ENCODE measurements around the gene EFL1.

DNA sequence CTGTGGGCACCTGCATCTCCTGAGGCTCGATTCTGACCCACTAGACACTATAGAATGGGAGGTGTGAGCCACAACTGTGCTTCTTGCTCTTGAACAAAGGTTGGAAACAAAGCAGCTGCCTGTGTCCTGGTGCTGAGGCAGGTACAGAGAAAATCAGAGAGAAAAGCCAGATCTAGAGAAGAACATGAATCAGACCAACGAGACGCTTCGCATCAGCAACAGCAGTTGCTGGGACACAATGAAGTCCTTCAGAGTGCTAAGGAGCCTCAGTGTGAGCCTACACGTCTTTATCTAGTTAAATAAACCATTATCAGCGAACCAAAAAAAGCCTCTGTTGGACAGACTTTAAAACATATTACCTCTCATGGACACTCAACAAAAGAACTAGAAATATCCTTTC lies 130.4 kb downstream of the EFL1 start:
- TF ChIP-seq, protein P1, sequence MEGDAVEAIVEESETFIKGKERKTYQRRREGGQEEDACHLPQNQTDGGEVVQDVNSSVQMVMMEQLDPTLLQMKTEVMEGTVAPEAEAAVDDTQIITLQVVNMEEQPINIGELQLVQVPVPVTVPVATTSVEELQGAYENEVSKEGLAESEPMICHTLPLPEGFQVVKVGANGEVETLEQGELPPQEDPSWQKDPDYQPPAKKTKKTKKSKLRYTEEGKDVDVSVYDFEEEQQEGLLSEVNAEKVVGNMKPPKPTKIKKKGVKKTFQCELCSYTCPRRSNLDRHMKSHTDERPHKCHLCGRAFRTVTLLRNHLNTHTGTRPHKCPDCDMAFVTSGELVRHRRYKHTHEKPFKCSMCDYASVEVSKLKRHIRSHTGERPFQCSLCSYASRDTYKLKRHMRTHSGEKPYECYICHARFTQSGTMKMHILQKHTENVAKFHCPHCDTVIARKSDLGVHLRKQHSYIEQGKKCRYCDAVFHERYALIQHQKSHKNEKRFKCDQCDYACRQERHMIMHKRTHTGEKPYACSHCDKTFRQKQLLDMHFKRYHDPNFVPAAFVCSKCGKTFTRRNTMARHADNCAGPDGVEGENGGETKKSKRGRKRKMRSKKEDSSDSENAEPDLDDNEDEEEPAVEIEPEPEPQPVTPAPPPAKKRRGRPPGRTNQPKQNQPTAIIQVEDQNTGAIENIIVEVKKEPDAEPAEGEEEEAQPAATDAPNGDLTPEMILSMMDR (IDR thresholded peaks at IDR 0.05; ENCODE audit: poor library complexity, severe bottlenecking) = no peak
- no peak for TF ChIP-seq SMC3 (conservative IDR thresholded peaks at IDR 0.05; ENCODE audit: poor library complexity)
- TF ChIP-seq EZH2 (IDR thresholded peaks at IDR 0.05; ENCODE audit: borderline replicate concordance, insufficient read depth, low read length, poor library complexity, severe bottlenecking) = no peak
- TF ChIP-seq POLR2AphosphoS5 (IDR thresholded peaks at IDR 0.05) = no peak
- no peak for TF ChIP-seq RAD21 (conservative IDR thresholded peaks at IDR 0.05)
- TF ChIP-seq, protein P2, sequence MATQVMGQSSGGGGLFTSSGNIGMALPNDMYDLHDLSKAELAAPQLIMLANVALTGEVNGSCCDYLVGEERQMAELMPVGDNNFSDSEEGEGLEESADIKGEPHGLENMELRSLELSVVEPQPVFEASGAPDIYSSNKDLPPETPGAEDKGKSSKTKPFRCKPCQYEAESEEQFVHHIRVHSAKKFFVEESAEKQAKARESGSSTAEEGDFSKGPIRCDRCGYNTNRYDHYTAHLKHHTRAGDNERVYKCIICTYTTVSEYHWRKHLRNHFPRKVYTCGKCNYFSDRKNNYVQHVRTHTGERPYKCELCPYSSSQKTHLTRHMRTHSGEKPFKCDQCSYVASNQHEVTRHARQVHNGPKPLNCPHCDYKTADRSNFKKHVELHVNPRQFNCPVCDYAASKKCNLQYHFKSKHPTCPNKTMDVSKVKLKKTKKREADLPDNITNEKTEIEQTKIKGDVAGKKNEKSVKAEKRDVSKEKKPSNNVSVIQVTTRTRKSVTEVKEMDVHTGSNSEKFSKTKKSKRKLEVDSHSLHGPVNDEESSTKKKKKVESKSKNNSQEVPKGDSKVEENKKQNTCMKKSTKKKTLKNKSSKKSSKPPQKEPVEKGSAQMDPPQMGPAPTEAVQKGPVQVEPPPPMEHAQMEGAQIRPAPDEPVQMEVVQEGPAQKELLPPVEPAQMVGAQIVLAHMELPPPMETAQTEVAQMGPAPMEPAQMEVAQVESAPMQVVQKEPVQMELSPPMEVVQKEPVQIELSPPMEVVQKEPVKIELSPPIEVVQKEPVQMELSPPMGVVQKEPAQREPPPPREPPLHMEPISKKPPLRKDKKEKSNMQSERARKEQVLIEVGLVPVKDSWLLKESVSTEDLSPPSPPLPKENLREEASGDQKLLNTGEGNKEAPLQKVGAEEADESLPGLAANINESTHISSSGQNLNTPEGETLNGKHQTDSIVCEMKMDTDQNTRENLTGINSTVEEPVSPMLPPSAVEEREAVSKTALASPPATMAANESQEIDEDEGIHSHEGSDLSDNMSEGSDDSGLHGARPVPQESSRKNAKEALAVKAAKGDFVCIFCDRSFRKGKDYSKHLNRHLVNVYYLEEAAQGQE (IDR thresholded peaks at IDR 0.05; ENCODE audit: borderline replicate concordance) = no peak
